Measurements from ENCODE around the gene GIPC3.

GIPC3 gene

DNA sequence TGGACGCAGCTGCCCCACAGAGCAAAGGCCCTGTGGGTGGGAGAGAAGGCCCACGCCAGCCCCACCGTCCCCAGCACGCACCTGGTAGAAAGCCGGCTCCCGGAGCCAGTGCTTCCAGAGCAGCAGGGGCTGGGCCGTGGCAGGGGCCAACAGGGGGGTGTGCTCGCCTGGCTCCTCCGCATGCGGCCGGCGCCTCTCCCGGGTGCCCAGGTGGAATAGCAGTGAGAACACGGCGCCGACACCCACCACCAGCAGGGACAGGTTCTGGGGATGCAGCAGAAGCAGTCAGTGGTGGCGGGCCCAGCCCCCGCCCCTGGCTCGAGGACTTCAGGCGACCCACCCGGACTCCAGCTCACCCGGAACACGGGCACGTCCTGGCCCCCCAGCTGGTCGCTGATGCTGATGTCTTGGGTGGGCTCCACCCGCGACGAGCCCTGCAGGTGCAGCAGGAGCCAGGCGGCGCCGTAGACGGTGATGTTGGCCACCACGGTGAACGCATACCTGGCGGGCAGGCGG lies 37.5 kb upstream of the GIPC3 start:
- H3K27ac ChIP-seq, result no peak overlapping the region
- TF ChIP-seq CTCF (conservative IDR thresholded peaks at IDR 0.05; ENCODE audit: low read depth), result 0 out of 2 replicates have a peak, but pooled peaks have one; percentile 8
- DNase-seq (ENCODE audit: low spot score), result no peak
- POLR2A ChIA-PET (ENCODE audit: low non-redundant PET), result no interaction called here
- CTCF ChIA-PET, result interaction anchor here (0.6 to 0.9 kb wide), 2 partner anchors 9 to 45 kb away, joined by 3 to 4 read pairs; no protein-coding TSS in a partner anchor

DNA sequence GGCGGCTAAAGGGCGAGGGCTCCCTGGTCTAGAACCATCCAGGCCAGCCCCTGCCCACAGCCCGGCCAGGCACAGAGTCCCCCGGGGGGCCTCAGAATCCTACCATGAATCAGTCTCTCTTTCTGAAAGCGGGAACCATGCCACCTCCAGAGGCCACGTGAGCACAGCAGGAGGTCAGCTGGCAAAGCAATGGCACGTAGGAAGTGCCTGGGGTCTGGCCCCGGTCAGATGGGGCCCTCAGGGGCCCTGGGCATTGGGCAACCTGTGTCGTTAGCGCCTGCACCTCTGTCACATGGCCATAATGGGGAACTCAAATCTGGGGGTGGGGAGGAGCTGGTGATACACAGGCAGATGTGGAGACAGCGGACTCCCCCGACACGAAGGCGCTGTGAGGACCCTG lies 36.7 kb upstream of the GIPC3 start:
- POLR2A ChIA-PET (ENCODE audit: low non-redundant PET), result no interaction called here
- CTCF ChIA-PET, result no interaction called here
- peak overlapping the region; percentile 31 for H3K27ac ChIP-seq
- DNase-seq (ENCODE audit: low spot score), result no peak
- no peak for TF ChIP-seq CTCF (conservative IDR thresholded peaks at IDR 0.05; ENCODE audit: low read depth)

GRCh38 chr19:3549816-3550215 lies 35.5 kb upstream of the GIPC3 start:
- POLR2A ChIA-PET (ENCODE audit: low non-redundant PET), result no interaction called here
- no peak for DNase-seq (ENCODE audit: low spot score)
- no peak for TF ChIP-seq CTCF (conservative IDR thresholded peaks at IDR 0.05; ENCODE audit: low read depth)
- peak overlapping the region; percentile 31 for H3K27ac ChIP-seq
- CTCF ChIA-PET, result no interaction called here

GRCh38 chr19:3550947-3551791 lies 34.1 kb upstream of the GIPC3 start:
- no peak for TF ChIP-seq CTCF (conservative IDR thresholded peaks at IDR 0.05; ENCODE audit: low read depth)
- H3K27ac ChIP-seq, result peak overlapping the region; percentile 8; the same call in 1 of the 2 replicates
- POLR2A ChIA-PET (ENCODE audit: low non-redundant PET), result no interaction called here
- no peak for DNase-seq (ENCODE audit: low spot score)
- CTCF ChIA-PET, result interaction anchor here (0.9 kb wide), 1 partner anchor 68 kb away, joined by 3 read pairs; no protein-coding TSS in a partner anchor

GRCh38 chr19:3551792-3552095 lies 33.5 kb upstream of the GIPC3 start:
- peak overlapping the region; percentile 8 for H3K27ac ChIP-seq
- ChIA-PET CTCF (interaction anchor here (0.9 kb wide), 1 partner anchor 67 kb away, joined by 3 read pairs; no protein-coding TSS in a partner anchor), POLR2A (ENCODE audit: low non-redundant PET) (no interaction called here)
- DNase-seq (ENCODE audit: low spot score), result no peak
- no peak for TF ChIP-seq CTCF (conservative IDR thresholded peaks at IDR 0.05; ENCODE audit: low read depth)

- ChIA-PET POLR2A (ENCODE audit: low non-redundant PET) (interaction anchor here (0.7 kb wide), 2 partner anchors 19 to 295 kb away, joined by 3 to 5 read pairs; no protein-coding TSS in a partner anchor), CTCF (interaction anchor here (2.7 kb wide), 1 partner anchor 9 kb away, joined by 9 read pairs; no protein-coding TSS in a partner anchor)
- no peak for TF ChIP-seq CTCF (conservative IDR thresholded peaks at IDR 0.05; ENCODE audit: low read depth)
- DNase-seq (ENCODE audit: low spot score), result no peak
- peak overlapping the region; percentile 87 for H3K27ac ChIP-seq
Observed at GRCh38 chr19:3554254-3555083, 30.8 kb upstream of the GIPC3 start.

All from RWPE1 (cell line).